Panc1 (cell line): ENCODE data around the gene RNF11.

Source experiments
- POLR2AphosphoS5 ChIP-seq: IDR thresholded peaks from 2 replicates; pipeline ENCODE4 v1.6.1; 2012; ENCODE audit warnings: mild to moderate bottlenecking, low read depth, low read length, moderate library complexity
- TF ChIP-seq, protein P1 (sequence below), 2 experiments: IDR thresholded peaks; 2 replicates each; pipeline ENCODE4 v1.6.1; 2011 to 2012; ENCODE audit warnings: low read depth in 2 of 2, control low read depth in 1 of 2, low read length in 1 of 2, mild to moderate bottlenecking in 1 of 2, moderate library complexity in 1 of 2; ENCODE audit not compliant: insufficient read depth in 1 of 2

DNA sequence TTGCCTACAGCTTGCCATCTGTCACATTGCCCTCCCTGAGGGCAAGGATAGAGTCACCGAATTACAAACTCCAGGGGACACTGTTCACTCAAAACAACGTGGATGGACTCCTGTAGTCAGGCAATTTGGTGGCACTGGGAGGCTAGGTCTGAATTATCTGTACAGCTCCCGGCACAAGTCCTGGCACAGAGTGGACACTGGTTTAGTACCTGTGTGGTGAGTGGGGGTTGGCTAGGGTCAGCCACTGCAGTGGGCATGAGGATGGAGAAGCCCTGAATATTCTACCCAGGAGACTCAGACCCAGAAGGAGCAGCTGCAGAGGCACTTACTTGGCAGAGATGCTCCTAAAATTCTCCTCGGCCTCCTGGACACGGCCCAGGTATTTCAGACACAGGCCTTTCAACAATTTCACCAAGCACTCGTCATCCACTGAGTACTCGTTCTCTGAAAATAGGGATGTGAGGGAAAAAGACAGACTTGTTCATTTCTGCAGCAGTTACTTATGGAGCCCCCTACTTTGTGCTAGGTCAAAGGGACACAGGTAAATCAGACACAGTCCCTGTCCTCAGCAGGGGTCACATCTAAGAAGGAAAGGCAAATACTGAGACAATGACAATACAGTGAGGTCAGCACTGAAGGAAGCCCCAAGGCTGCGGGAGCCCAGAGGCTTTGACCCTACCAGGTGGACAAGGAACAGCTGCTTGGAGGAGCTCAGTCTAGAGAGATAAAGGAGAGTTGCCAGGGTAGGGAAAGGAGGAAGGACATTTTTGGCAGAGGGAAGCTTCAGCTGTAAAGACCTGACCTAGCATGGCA, 53.8 kb downstream of the RNF11 start:
- TF ChIP-seq POLR2AphosphoS5, result no peak
- TF ChIP-seq, protein P1, sequence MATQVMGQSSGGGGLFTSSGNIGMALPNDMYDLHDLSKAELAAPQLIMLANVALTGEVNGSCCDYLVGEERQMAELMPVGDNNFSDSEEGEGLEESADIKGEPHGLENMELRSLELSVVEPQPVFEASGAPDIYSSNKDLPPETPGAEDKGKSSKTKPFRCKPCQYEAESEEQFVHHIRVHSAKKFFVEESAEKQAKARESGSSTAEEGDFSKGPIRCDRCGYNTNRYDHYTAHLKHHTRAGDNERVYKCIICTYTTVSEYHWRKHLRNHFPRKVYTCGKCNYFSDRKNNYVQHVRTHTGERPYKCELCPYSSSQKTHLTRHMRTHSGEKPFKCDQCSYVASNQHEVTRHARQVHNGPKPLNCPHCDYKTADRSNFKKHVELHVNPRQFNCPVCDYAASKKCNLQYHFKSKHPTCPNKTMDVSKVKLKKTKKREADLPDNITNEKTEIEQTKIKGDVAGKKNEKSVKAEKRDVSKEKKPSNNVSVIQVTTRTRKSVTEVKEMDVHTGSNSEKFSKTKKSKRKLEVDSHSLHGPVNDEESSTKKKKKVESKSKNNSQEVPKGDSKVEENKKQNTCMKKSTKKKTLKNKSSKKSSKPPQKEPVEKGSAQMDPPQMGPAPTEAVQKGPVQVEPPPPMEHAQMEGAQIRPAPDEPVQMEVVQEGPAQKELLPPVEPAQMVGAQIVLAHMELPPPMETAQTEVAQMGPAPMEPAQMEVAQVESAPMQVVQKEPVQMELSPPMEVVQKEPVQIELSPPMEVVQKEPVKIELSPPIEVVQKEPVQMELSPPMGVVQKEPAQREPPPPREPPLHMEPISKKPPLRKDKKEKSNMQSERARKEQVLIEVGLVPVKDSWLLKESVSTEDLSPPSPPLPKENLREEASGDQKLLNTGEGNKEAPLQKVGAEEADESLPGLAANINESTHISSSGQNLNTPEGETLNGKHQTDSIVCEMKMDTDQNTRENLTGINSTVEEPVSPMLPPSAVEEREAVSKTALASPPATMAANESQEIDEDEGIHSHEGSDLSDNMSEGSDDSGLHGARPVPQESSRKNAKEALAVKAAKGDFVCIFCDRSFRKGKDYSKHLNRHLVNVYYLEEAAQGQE (IDR thresholded peaks at IDR 0.05; ENCODE audit: insufficient read depth in 1 of 2, low read depth in 2 of 2, low read length in 1 of 2), result no peak
